HCT116 (cell line): ENCODE measurements around the gene LCN10. TPM values are rescaled to one million over a fixed set of nuclear protein-coding genes. Genes with fewer than 3 reads are reported as not detected.

ENCODE experiments used
- ATAC-seq: fragments of 200-7000 bp; cut with Tn5 transposase; 2 replicates; pipeline ENCODE4 v1.9.1; 2020; ENCODE audit warnings: mild to moderate bottlenecking, moderate library complexity
- BruUV-seq: library from RNA; stranded (reverse); fragments of 400-500 nt; replicated peaks from 2 replicates; lab custom pipeline; 2021; lab: Mats Ljungman, UMichigan
- CTCF ChIA-PET: fragments of 300-600 bp; sonication (Branson Sonifier 250); formaldehyde crosslinking; loops from one replicate; lab custom pipeline; 2021; ENCODE audit warnings: antibody characterized with exemption; lab: Charles Lee
- POLR2A ChIA-PET: fragments of 300-600, 350-600 bp; sonication (Branson Sonifier 250); formaldehyde crosslinking; loops from one replicate; lab custom pipeline; 2021; ENCODE audit warnings: antibody characterized with exemption; lab: Charles Lee
- RAD21 ChIA-PET, 2 experiments: fragments of 300-600 bp; sonication (Branson Sonifier 250); formaldehyde crosslinking; loops; one replicate each; lab custom pipeline; 2023; ENCODE audit warnings: low total read pairs in 2 of 2; ENCODE audit not compliant: uncharacterized antibody in 2 of 2, unreplicated experiment in 2 of 2, low non-redundant PET in 1 of 2; lab: Charles Lee
- DNase-seq: peaks from one replicate; pipeline ENCODE4 v3.0.0-alpha.2; 2010; ENCODE audit warnings: low read depth, low spot score
- H2AFZ ChIP-seq: fragments of 200-600 bp; shearing (Covaris generic), sonication (generic); 2 replicates; pipeline ENCODE4 v1.6.1; 2017; ENCODE audit warnings: low read depth, mixed run types, mixed read lengths, antibody characterized with exemption, low read length; ENCODE audit not compliant: poor library complexity, severe bottlenecking
- H3K27ac ChIP-seq: 2 replicates; pipeline ENCODE4 v1.5.1; 2012; ENCODE audit warnings: low read depth, low read length
- H3K27me3 ChIP-seq: fragments of 200-600 bp; sonication (generic); 2 replicates; pipeline ENCODE4 v1.6.1; 2016; ENCODE audit warnings: mixed run types, low read length, mixed read lengths; ENCODE audit not compliant: insufficient read depth
- H3K36me3 ChIP-seq, 2 experiments: fragments of 200-500 bp in 1 of 2; fragments of 200-600 bp in 1 of 2; sonication (Bioruptor generic) in 1 of 2; sonication (generic) in 1 of 2; 2 replicates each; pipeline versions ENCODE4 v1.5.1 to v1.6.1; 2014 to 2016; ENCODE audit warnings: low read length in 2 of 2, inconsistent platforms in 1 of 2, mixed read lengths in 1 of 2, mixed run types in 1 of 2; ENCODE audit not compliant: insufficient read depth in 2 of 2, control insufficient read depth in 1 of 2
- H3K4me1 ChIP-seq, 2 experiments: fragments of 200-600 bp in 1 of 2; sonication (generic) in 1 of 2; 2 replicates each; pipeline versions ENCODE4 v1.5.1 to v1.6.1; 2012 to 2017; ENCODE audit warnings: low read length in 2 of 2, inconsistent platforms in 1 of 2, mild to moderate bottlenecking in 1 of 2, mixed read lengths in 1 of 2, mixed run types in 1 of 2, moderate library complexity in 1 of 2; ENCODE audit not compliant: insufficient read depth in 2 of 2, control insufficient read depth in 1 of 2
- H3K4me2 ChIP-seq: fragments of 200-600 bp; sonication (generic); 2 replicates; pipeline ENCODE4 v1.6.1; 2017; ENCODE audit warnings: mixed run types, low read length, mixed read lengths
- H3K4me3 ChIP-seq, 2 experiments: fragments of 200-600 bp in 1 of 2; sonication (generic) in 1 of 2; replicated peaks in 1 of 2; 2 replicates each; pipeline ENCODE4 v1.5.1; 2011 to 2016; ENCODE audit warnings: low read length in 2 of 2, control low read depth in 1 of 2, low read depth in 1 of 2, mild to moderate bottlenecking in 1 of 2, mixed read lengths in 1 of 2, mixed run types in 1 of 2
- H3K79me2 ChIP-seq: fragments of 200-600 bp; sonication (generic); 2 replicates; pipeline ENCODE4 v1.6.1; 2017; ENCODE audit warnings: mild to moderate bottlenecking, mixed run types, low read length, moderate library complexity, mixed read lengths; ENCODE audit not compliant: insufficient read depth
- H3K9ac ChIP-seq: fragments of 200-600 bp; sonication (generic); 2 replicates; pipeline ENCODE4 v1.6.1; 2016; ENCODE audit warnings: low read length, mixed read lengths
- H3K9me2 ChIP-seq: fragments of 200-600 bp; sonication (generic), shearing (Covaris generic); 2 replicates; pipeline ENCODE4 v1.6.1; 2017; ENCODE audit warnings: mixed run types, mild to moderate bottlenecking, moderate library complexity; ENCODE audit not compliant: insufficient read depth
- H3K9me3 ChIP-seq, 2 experiments: fragments of 200-500 bp in 1 of 2; fragments of 200-600 bp in 1 of 2; sonication (Bioruptor generic) in 1 of 2; sonication (generic) in 1 of 2; 2 replicates each; pipeline ENCODE4 v1.6.1; 2014 to 2017; ENCODE audit warnings: low read length in 2 of 2, mixed read lengths in 2 of 2, inconsistent platforms in 1 of 2, low read depth in 1 of 2, mild to moderate bottlenecking in 1 of 2, mixed run types in 1 of 2, moderate library complexity in 1 of 2; ENCODE audit not compliant: control insufficient read depth in 1 of 2, insufficient read depth in 1 of 2
- H4K20me1 ChIP-seq: fragments of 200-600 bp; sonication (generic), shearing (Covaris generic); 2 replicates; pipeline ENCODE4 v1.6.1; 2017; ENCODE audit warnings: mixed run types, mild to moderate bottlenecking, moderate library complexity; ENCODE audit not compliant: insufficient read depth
- ATF3 ChIP-seq: IDR thresholded peaks from 2 replicates; pipeline ENCODE4 v1.6.1; 2012
- CBX3 ChIP-seq: IDR thresholded peaks from 2 replicates; pipeline ENCODE4 v1.6.1; 2012; ENCODE audit warnings: low read depth
- CEBPB ChIP-seq: IDR thresholded peaks from 2 replicates; pipeline ENCODE4 v1.6.1; 2012; ENCODE audit warnings: low read depth
- CTCF ChIP-seq, 3 experiments: fragments of 200-600 bp in 1 of 3; sonication (generic) in 1 of 3; IDR thresholded peaks in 2 of 3; conservative IDR thresholded peaks in 1 of 3; 2 replicates each; pipeline ENCODE4 v1.5.1; 2012 to 2017; ENCODE audit warnings: low read depth in 2 of 3, low read length in 2 of 3, antibody characterized with exemption in 1 of 3, borderline replicate concordance in 1 of 3, control low read depth in 1 of 3, mild to moderate bottlenecking in 1 of 3, mixed read lengths in 1 of 3, mixed run types in 1 of 3, moderate library complexity in 1 of 3; ENCODE audit not compliant: insufficient read depth in 1 of 3
- FOSL1 ChIP-seq: IDR thresholded peaks from 2 replicates; pipeline ENCODE4 v1.6.1; 2012; ENCODE audit warnings: low read depth
- POLR2A ChIP-seq: IDR thresholded peaks from 2 replicates; pipeline ENCODE4 v1.7.0; 2011; ENCODE audit warnings: borderline replicate concordance; ENCODE audit not compliant: insufficient read depth, insufficient read length; ENCODE audit errors: extremely low read depth
- POLR2AphosphoS5 ChIP-seq: IDR thresholded peaks from 2 replicates; pipeline ENCODE4 v1.6.1; 2011; ENCODE audit warnings: mild to moderate bottlenecking, low read depth, low read length, moderate library complexity
- SP1 ChIP-seq: IDR thresholded peaks from 2 replicates; pipeline ENCODE4 v1.6.1; 2012; ENCODE audit warnings: low read depth
- intact Hi-C: fragments of 100-400 bp; cut with micrococcal nuclease; formaldehyde crosslinking; loops from 2 replicates; pipeline ENCODE4 v1.10.0; 2022
- total RNA-seq: library from RNA; stranded (reverse); gene quantifications from one replicate; pipeline ENCODE4 v1.2.1, GENCODE V29; 2021; ENCODE audit not compliant: unreplicated experiment
- TF ChIP-seq, protein P1 (sequence below): IDR thresholded peaks from 2 replicates; pipeline ENCODE4 v1.6.1; 2012

The LCN10 gene
- total RNA-seq, 1 experiment from 2014 or later: not detected

DNA sequence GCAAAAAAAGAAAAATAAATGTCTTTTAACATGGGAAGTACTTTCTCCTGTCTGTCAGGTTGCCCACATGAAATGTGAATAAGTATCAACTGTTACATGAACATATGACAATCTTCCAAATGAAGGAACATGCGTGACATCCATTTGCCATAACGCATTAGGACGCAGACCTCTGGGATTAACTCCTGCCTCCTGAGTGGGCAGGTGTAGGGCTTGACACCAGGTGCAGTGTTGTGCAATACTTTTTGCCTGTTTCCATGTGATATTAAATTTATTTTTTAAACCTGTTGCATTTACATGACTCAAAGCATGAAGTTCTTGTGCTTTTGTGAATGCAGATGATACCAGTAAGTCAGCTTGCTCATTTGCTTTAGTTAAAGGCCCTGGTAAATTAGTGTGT is 39.7 kb upstream of the LCN10 start:
- H3K9me3 ChIP-seq: no peaks in the 10 kb centered on the region
- no peak overlapping the region for H3K4me3 ChIP-seq
- no peaks in the 10 kb centered on the region for H3K9me2 ChIP-seq
- H3K4me1 ChIP-seq: peaks cover 2 to 10% of the 10 kb centered on the region in 2 experiments; a peak in 2 of 4 replicates
- H3K27ac ChIP-seq: no peak overlapping the region
- POLR2A ChIA-PET: no interaction called here
- no peak for DNase-seq
- CTCF ChIA-PET: no interaction called here
- H3K79me2 ChIP-seq: no peaks in the 10 kb centered on the region
- no peak overlapping the region for H3K9ac ChIP-seq
- no peaks in the 10 kb centered on the region for H3K27me3 ChIP-seq
- H2AFZ ChIP-seq: no peak overlapping the region
- no peaks in the 10 kb centered on the region for H4K20me1 ChIP-seq
- ATAC-seq: no peak
- RAD21 ChIA-PET: no interaction called here
- no peak overlapping the region for H3K4me2 ChIP-seq
- intact Hi-C loops: loop anchor here (10.0 kb wide), 1 partner anchor 442 kb away; the partner anchor contains the start of genes CYSRT1, RNF208 and RNF224
- H3K36me3 ChIP-seq: no peaks in the 10 kb centered on the region
- BruUV-seq: no TSS peak
- TF ChIP-seq SP1 (no peak), CTCF (IDR thresholded peaks at IDR 0.05 in 2 of 3, conservative IDR thresholded peaks at IDR 0.05 in 1 of 3; ENCODE audit: borderline replicate concordance in 1 of 3, insufficient read depth in 1 of 3, low read depth in 2 of 3, low read length in 2 of 3) (no peak), POLR2A (no peak), CEBPB (no peak), FOSL1 (no peak), ATF3 (no peak), POLR2AphosphoS5 (no peak), CBX3 (no peak)
- TF ChIP-seq, protein P1, sequence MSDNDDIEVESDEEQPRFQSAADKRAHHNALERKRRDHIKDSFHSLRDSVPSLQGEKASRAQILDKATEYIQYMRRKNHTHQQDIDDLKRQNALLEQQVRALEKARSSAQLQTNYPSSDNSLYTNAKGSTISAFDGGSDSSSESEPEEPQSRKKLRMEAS: no peak
